GM18526 (cell line): ENCODE measurements around the gene GLB1L2.

Experiments used
- POLR2A ChIP-seq: IDR thresholded peaks from 3 replicates; pipeline ENCODE4 v1.6.1; 2011; ENCODE audit not compliant: insufficient read length; ENCODE audit errors: extremely low read depth

The GLB1L2 gene

GRCh38 chr11:134409552-134410429 is 78.0 kb downstream of the GLB1L2 start:
- TF ChIP-seq POLR2A = no peak

GRCh38 chr11:134410766-134411165 is 79.0 kb downstream of the GLB1L2 start:
- no peak for TF ChIP-seq POLR2A

DNA sequence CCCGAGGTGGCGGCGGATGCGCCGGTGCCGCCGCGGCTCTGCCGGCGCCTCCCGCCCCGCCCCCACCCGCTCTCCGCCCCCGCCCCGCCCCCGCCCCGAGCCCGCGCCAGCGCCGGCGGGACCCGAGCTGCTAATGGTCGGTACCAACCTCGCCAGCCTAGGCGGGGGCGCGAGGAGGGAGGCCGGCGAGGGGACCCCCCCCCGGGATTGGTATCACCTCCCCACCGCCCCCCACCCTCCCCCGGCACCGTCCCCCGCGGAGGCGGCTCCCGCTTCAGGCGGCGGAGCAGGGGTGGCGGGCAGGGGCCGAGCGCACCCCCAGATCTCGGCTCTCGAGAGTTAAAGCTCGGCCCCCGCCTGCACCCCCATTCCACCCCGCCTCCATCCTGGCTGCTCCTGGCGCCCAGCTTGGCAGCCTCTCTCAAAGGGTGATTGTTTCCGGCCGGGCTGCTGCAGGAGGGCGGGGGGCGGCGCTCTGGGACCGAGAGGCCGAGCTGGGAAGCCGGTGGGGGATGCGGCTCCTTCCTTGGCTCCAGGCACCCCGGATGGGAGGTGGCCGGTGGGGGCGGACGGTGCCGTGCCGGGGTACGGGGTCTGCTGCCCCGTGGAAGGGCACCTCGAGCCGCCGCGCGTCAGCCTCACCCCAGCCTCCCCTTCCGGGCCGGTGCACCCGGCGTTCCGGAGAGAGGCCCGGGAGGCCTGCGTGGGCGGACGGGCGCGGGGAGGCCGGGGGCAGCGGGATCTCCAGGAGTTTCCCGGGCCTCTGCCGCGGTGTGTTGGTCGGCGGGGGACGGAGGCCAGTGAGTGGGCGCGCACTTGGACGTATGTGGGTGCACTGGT is 80.6 kb downstream of the GLB1L2 start, which contains the start of gene B3GAT1:
B3GAT1 (minus strand) TSS at position 40 of the 840 bp plus-strand sequence. CDS start 24,583 bp downstream, outside the sequence.
- TF ChIP-seq POLR2A = no peak

- no peak for TF ChIP-seq POLR2A
Measured at GRCh38 chr11:134413043-134413825, 81.4 kb downstream of the GLB1L2 start.

GRCh38 chr11:134413826-134414731 is 82.3 kb downstream of the GLB1L2 start:
- TF ChIP-seq POLR2A = no peak

DNA sequence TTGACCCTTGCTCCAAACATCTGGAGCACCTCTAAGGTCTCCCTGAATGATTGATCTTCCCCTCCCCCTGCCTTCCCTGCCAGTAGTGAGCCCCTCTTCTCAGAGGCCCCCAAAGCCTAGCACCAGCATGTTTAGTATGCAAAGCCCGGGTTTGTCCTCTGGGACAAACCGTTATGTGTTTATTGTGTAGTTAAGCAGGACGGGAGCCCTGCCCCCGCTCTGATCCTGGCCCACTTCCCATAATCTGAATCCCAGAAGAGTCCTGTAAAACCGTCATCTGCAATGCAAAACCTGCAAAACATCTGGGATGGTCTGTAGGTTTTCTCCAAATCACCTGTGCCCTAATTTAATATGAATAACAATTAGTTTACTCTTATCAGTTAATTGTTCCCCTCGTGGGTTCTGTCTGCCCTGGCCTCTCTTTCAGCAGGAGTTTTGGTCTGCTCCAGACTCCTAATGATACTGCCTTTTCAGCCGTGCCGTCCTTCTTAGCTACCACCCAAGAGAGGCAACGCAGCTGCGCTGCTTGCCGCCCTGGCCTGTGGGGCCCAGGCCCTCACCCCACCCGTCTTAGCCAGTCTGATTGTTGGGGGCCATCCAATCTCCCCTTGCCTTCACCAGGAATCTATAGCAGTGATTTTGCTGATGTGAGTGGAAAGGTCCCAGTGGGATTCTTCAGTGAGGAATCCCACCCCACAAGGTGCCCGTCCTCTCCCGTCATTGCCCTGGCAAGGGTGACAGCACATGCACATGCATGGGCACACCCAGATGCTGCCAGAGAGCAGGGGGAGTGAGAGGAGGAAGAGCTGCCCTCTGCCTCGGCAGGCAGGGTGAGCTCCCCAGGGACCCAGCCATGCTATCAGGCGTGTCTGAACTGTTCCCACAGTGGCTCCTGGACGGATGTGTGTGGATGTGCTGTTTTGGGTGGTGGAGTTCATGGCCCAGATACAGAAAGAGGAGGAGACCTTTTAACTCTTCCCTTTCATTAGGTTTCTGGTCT is 83.3 kb downstream of the GLB1L2 start:
- TF ChIP-seq POLR2A = no peak

GRCh38 chr11:134416726-134417125 is 84.9 kb downstream of the GLB1L2 start:
- no peak for TF ChIP-seq POLR2A

- TF ChIP-seq POLR2A = no peak
Measured at GRCh38 chr11:134417871-134418840, 86.4 kb downstream of the GLB1L2 start.

GRCh38 chr11:134423106-134423505 is 91.3 kb downstream of the GLB1L2 start:
- no peak for TF ChIP-seq POLR2A

DNA sequence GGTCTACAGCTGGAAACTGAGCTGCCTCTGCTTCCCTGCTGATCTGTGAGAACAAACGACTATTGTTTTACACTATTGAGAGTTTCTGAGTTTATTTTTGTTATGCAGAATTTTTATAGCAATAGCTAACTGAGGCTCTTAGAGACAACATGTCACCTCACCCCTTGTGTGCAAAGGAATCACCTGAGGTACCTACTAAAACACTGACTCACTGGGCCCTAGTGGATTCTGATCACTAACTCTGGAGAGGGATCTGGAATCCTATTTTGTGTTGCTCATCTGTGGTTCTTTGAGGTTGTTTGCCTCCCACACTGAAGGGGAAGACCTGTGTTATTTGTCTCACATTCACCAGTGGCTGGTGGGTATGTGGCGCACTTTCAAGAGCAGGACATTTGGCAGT is 93.6 kb downstream of the GLB1L2 start:
- no peak for TF ChIP-seq POLR2A
